Cardiac muscle cell (in vitro differentiated cells and primary cell): ENCODE results near the gene HCRT. TPM values are rescaled to one million over a fixed set of nuclear protein-coding genes. Genes with fewer than 3 reads are reported as not detected.

Experiments
- DNase-seq, 2 donors: peaks; one replicate each; pipeline versions ENCODE4 v3.0.0 to v3.0.0-alpha.2; 2010 to 2017; ENCODE audit warnings: low read depth in 1 of 2, low spot score in 1 of 2
- H3K27ac ChIP-seq: fragments of 200-600 bp; sonication (generic); 2 replicates; pipeline ENCODE4 v1.5.1; 2016
- H3K27me3 ChIP-seq: fragments of 200-600 bp; sonication (generic); 2 replicates; pipeline ENCODE4 v1.6.0; 2016; ENCODE audit warnings: control low read depth
- H3K36me3 ChIP-seq: fragments of 200-600 bp; sonication (generic); 2 replicates; pipeline ENCODE4 v1.5.1; 2016; ENCODE audit warnings: control low read depth
- H3K4me1 ChIP-seq: fragments of 200-600 bp; sonication (generic); 2 replicates; pipeline ENCODE4 v1.8.1; 2017; ENCODE audit warnings: low read depth, mild to moderate bottlenecking, mixed run types
- H3K4me3 ChIP-seq: fragments of 200-600 bp; sonication (generic); 2 replicates; pipeline ENCODE4 v1.5.1; 2016; ENCODE audit warnings: mild to moderate bottlenecking
- H3K9me3 ChIP-seq: fragments of 200-600 bp; sonication (generic); 2 replicates; pipeline ENCODE4 v1.5.1; 2017; ENCODE audit warnings: low read depth, mild to moderate bottlenecking, control low read depth
- polyA plus RNA-seq: library from polyadenylated mRNA; unstranded; fragments of >200 nt; fragmentation: Nextera tagmentation; extraction: Ambion mirVana; gene quantifications from 2 replicates; pipeline ENCODE4 v1.2.1, GENCODE V29; 2016
- total RNA-seq: library from RNA; depleted of rRNA; stranded (reverse); fragments of >200 nt; gene quantifications from 2 replicates; pipeline ENCODE4 v1.2.3, GENCODE V29; 2016
- TF ChIP-seq, protein P1 (sequence below): IDR thresholded peaks from 2 replicates; pipeline ENCODE4 v1.5.1; 2012; ENCODE audit warnings: low read depth, mild to moderate bottlenecking, low read length

Gene HCRT
- total and polyA plus RNA-seq, 2 experiments from 2014 or later: 1.3 TPM; not detected in 1

DNA sequence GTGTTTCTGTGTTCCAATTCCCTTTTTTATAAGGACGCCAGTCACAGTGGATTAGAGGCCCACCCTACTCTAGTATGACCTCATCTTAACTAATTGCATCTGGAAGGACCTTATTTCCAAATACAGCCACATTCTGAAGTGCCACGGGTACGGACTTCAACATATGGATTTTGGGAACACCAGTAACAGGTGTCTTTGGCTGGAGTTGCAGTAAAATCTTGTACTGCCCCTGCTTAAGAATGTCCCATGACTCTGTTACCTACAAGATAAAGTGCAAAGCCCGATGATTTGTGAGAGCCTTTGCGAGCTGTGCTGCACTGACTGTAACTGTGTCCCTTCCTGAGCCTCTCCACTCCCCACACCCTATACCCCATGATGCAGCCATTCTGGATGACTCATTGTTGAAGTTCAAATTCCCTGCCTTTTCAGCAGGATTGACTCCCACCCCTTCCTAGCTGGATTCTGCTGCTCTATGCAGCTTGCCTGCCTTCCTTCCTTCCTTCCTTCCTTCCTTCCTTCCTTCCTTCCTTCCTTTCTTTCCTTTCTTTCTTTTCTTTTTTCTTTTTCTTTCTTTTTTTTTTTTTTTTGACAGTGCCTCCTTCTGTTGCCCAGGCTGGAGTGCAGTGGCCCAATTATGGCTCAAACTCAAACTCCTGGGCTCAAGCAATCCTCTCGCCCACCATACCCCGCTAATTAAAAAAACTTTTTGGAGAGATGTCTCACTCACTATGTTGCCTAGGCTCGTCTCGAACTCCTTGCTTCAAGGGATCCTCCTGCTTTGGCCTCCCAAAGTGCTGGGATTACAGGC, 2.1 kb downstream of the HCRT start:
- Histone ChIP-seq H3K9me3 (no peaks in the 10 kb centered on the region), H3K4me3 (peak overlapping the region; percentile 27), H3K4me1 (peaks cover 19% of the 10 kb centered on the region), H3K27ac (no peak overlapping the region), H3K27me3 (peaks cover 55% of the 10 kb centered on the region), H3K36me3 (no peaks in the 10 kb centered on the region)
- TF ChIP-seq, protein P1, sequence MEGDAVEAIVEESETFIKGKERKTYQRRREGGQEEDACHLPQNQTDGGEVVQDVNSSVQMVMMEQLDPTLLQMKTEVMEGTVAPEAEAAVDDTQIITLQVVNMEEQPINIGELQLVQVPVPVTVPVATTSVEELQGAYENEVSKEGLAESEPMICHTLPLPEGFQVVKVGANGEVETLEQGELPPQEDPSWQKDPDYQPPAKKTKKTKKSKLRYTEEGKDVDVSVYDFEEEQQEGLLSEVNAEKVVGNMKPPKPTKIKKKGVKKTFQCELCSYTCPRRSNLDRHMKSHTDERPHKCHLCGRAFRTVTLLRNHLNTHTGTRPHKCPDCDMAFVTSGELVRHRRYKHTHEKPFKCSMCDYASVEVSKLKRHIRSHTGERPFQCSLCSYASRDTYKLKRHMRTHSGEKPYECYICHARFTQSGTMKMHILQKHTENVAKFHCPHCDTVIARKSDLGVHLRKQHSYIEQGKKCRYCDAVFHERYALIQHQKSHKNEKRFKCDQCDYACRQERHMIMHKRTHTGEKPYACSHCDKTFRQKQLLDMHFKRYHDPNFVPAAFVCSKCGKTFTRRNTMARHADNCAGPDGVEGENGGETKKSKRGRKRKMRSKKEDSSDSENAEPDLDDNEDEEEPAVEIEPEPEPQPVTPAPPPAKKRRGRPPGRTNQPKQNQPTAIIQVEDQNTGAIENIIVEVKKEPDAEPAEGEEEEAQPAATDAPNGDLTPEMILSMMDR: no peak
- DNase-seq: peak in 1 of 2 donors; percentile 20

DNA sequence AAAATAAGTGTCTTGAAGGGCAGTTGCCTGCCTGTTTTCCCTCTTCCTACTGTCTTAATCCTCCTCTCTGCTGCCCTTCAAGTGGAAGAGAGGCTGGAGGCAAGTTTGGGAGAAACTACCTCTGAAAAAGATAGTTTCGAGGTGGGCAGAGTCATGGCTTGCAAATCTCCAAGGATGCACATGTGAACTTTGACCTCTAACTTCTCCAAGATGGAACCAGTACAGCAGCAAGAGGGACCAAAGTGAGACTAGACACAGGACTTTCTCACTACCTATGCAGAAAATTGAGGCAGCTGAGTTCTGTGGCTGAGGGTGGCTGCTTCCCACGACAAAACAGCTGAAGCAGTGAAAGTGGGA, 3.4 kb downstream of the HCRT start:
- Histone ChIP-seq H3K36me3 (no peaks in the 10 kb centered on the region), H3K9me3 (no peaks in the 10 kb centered on the region), H3K27me3 (peaks cover 56% of the 10 kb centered on the region), H3K4me3 (no peak overlapping the region), H3K27ac (no peak overlapping the region), H3K4me1 (peaks cover 19% of the 10 kb centered on the region)
- DNase-seq: no peak
- TF ChIP-seq, protein P1: no peak

DNA sequence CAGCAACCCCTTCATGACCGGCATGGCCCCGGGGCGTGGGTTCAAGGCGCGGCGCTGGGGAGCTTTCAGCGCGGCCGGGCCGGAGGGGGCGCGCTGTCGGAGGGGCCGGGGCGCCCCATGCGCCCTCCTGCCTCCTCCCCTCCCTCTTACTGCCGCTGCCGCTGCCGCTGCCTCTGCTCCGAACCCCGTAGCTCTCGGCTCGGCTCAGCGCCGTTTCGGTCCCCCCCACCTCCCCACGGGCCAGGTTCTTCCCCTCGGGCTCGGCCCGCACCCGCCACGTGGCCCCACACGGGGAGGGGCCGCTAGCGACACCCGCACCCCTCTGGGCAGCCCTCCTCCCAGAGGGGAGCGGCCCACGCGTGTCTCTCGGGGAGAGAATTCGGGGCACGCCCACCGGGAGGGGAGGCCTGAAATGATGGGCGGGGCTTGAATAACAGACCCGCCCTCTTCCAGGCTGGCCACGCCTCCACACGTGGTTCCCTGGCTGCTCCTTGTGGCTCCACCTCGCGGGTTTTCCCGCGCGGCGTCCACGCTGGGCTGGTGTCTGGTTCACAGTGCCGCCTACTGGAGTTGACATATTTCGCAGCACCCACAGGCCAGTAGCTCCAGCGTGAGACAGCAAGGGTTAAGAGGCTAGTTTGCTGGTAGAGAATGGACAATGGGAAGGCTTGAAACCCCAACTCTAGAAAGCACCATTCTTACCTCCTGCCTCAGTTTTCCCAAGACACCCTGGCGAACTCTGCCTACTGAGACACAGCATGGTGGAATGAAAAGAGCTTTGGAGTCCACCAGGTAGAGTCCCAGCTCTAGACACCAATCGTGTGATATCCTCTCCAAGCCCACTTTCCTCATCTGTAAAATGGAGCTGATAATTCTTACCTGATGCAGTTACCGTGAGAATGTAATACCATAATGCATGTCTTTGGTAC, 4.1 kb downstream of the HCRT start, which contains the start of gene KCNH4:
Gene KCNH4, minus strand, starts transcription at position 221 of the 929 bp plus-strand sequence. Its CDS starts 197 bp downstream, at position 24.
- no peaks in the 10 kb centered on the region for H3K36me3 ChIP-seq
- H3K4me1 ChIP-seq: peaks cover 19% of the 10 kb centered on the region
- peaks cover 56% of the 10 kb centered on the region for H3K27me3 ChIP-seq
- DNase-seq: peak; percentile 51 to 78
- H3K27ac ChIP-seq: no peak within 1 kb of the TSS
- H3K9me3 ChIP-seq: no peaks in the 10 kb centered on the region
- TF ChIP-seq, protein P1: peak; percentile 62
- peak within 1 kb of the TSS; percentile 17 for H3K4me3 ChIP-seq

DNA sequence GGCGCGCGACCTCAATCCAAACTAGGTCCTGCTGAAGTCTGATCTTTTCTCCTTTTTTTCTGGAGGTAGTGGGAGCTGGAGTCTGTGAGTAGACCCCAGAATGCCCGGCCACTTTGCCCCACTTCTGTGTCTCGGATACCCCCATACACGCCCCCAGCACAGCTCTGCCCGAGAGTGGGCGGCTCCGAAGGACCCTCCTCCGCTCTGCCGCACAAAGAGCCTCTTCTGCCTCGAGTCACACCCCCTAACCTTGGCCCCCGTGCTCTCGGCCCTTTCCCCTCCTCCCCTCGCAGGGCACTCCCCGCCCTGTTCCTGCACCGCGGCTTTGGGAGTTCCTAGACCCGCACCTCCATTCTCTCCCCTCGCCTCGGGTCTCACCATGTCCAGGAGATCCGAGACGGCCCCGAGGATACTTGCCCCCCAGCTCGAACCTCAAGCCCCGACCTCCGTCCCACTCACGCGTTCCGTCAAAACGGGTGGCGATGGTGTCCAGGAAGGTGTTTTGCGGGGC, 4.8 kb downstream of the HCRT start:
- Histone ChIP-seq H3K36me3 (no peaks in the 10 kb centered on the region), H3K27me3 (peaks cover 56% of the 10 kb centered on the region), H3K27ac (no peak overlapping the region), H3K4me1 (peaks cover 13% of the 10 kb centered on the region), H3K4me3 (peak overlapping the region; percentile 17), H3K9me3 (no peaks in the 10 kb centered on the region)
- TF ChIP-seq, protein P1: no peak
- DNase-seq: no peak

DNA sequence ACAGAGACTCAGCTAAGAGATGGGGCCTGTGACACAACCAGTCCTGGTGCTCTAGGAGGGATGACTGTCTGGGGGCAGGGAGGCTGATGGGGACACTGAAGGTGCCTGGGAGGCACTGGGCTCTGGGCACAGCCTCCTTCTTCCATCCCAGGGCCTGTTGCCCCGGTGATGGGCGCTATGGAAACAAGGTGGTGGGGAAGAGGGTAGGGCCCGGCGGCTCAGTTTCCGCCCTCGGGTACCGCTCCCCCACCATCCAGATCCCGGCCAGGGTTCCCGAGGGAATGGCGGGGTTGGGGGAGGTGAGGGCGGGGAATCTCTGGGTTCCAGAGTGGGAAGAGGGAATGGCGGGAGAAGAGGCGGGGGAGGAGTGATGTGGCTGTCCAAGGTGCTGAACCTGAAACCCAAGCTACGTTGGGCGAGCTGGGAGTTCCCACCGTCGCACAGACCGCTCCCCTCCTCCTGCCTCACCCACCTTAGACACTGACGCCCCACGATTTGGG, 5.3 kb downstream of the HCRT start:
- peaks cover 10% of the 10 kb centered on the region for H3K4me1 ChIP-seq
- H3K27ac ChIP-seq: no peak overlapping the region
- H3K4me3 ChIP-seq: no peak overlapping the region
- TF ChIP-seq, protein P1: no peak
- DNase-seq: peak; percentile 57 to 88
- H3K9me3 ChIP-seq: no peaks in the 10 kb centered on the region
- peaks cover 56% of the 10 kb centered on the region for H3K27me3 ChIP-seq
- no peaks in the 10 kb centered on the region for H3K36me3 ChIP-seq
